RWPE2 (cell line): ENCODE measurements around the gene PSMB5.

ENCODE experiments used
- ATAC-seq: fragments of 200-7000 bp; cut with Tn5 transposase; 3 replicates; pipeline ENCODE4 v1.9.1; 2021; ENCODE audit warnings: low read depth
- DNase-seq: peaks from one replicate; pipeline ENCODE4 v3.0.0-alpha.2; 2020; ENCODE audit warnings: low spot score
- H3K27ac ChIP-seq: fragments of 450-650 bp; 2 replicates; pipeline ENCODE4 v1.5.1; 2017; ENCODE audit warnings: mild to moderate bottlenecking; ENCODE audit not compliant: poor library complexity, severe bottlenecking
- H3K27me3 ChIP-seq: fragments of 250-450 bp; sonication (Bioruptor Pico); 2 replicates; pipeline ENCODE4 v1.5.1; 2021; ENCODE audit warnings: mild to moderate bottlenecking, moderate library complexity; ENCODE audit not compliant: insufficient read depth, poor library complexity, severe bottlenecking
- H3K36me3 ChIP-seq: fragments of 250-450 bp; sonication (Bioruptor Pico); 2 replicates; pipeline ENCODE4 v1.5.1; 2020; ENCODE audit warnings: low read depth, mild to moderate bottlenecking, moderate library complexity
- H3K4me1 ChIP-seq: fragments of 250-450 bp; sonication (Bioruptor Pico); 2 replicates; pipeline ENCODE4 v1.5.1; 2021; ENCODE audit warnings: mild to moderate bottlenecking, moderate library complexity; ENCODE audit not compliant: insufficient read depth, poor library complexity, severe bottlenecking
- H3K4me3 ChIP-seq: fragments of 250-450 bp; sonication (Bioruptor Pico); 2 replicates; pipeline ENCODE4 v1.5.1; 2021; ENCODE audit warnings: mild to moderate bottlenecking, moderate library complexity; ENCODE audit not compliant: severe bottlenecking
- H3K9me3 ChIP-seq: fragments of 250-450 bp; sonication (Bioruptor Pico); 2 replicates; pipeline ENCODE4 v1.5.1; 2021; ENCODE audit warnings: mild to moderate bottlenecking, moderate library complexity; ENCODE audit not compliant: severe bottlenecking
- CTCF ChIP-seq: fragments of 450-650 bp; IDR thresholded peaks from one replicate; pipeline ENCODE4 v1.5.1; 2017; ENCODE audit warnings: mild to moderate bottlenecking, moderate library complexity; ENCODE audit not compliant: poor library complexity, severe bottlenecking

PSMB5 gene

GRCh38 chr14:23066855-23067744 is 32.4 kb upstream of the PSMB5 start:
- Histone ChIP-seq H3K27me3 (no peaks in the 10 kb centered on the region), H3K4me1 (peaks cover 14% of the 10 kb centered on the region), H3K36me3 (peaks cover 82% of the 10 kb centered on the region), H3K9me3 (no peaks in the 10 kb centered on the region), H3K4me3 (no peak overlapping the region), H3K27ac (no peak overlapping the region)
- DNase-seq: peak; percentile 61
- no peak for TF ChIP-seq CTCF
- no peak for ATAC-seq

GRCh38 chr14:23066368-23066767 is 31.7 kb upstream of the PSMB5 start:
- no peak for TF ChIP-seq CTCF
- no peaks in the 10 kb centered on the region for H3K27me3 ChIP-seq
- no peak overlapping the region for H3K27ac ChIP-seq
- H3K4me1 ChIP-seq: peaks cover 13% of the 10 kb centered on the region
- H3K4me3 ChIP-seq: no peak overlapping the region
- no peak for ATAC-seq
- H3K9me3 ChIP-seq: no peaks in the 10 kb centered on the region
- peaks cover 85% of the 10 kb centered on the region for H3K36me3 ChIP-seq
- DNase-seq: no peak

GRCh38 chr14:23063601-23064000 is 28.9 kb upstream of the PSMB5 start:
- no peak for ATAC-seq
- no peaks in the 10 kb centered on the region for H3K27me3 ChIP-seq
- H3K4me1 ChIP-seq: peaks cover 13% of the 10 kb centered on the region
- peaks cover 95% of the 10 kb centered on the region for H3K36me3 ChIP-seq
- no peak for DNase-seq
- H3K27ac ChIP-seq: peak overlapping the region; percentile 72
- no peak overlapping the region for H3K4me3 ChIP-seq
- no peaks in the 10 kb centered on the region for H3K9me3 ChIP-seq
- no peak for TF ChIP-seq CTCF

- Histone ChIP-seq H3K27me3 (no peaks in the 10 kb centered on the region), H3K9me3 (no peaks in the 10 kb centered on the region), H3K27ac (peak overlapping the region; percentile 72), H3K36me3 (peaks cover 84% of the 10 kb centered on the region), H3K4me1 (peaks cover 13% of the 10 kb centered on the region), H3K4me3 (no peak overlapping the region)
- peak; percentile 66 for ATAC-seq
- peak; percentile 87 for DNase-seq
- no peak for TF ChIP-seq CTCF
These were observed 27.3 kb upstream of the PSMB5 start for GRCh38 chr14:23062002-23062401.

- H3K4me1 ChIP-seq: peaks cover 13% of the 10 kb centered on the region
- no peak for TF ChIP-seq CTCF
- ATAC-seq (no peak), DNase-seq (peak; percentile 42)
- peaks cover 71% of the 10 kb centered on the region for H3K36me3 ChIP-seq
- no peak overlapping the region for H3K4me3 ChIP-seq
- H3K27ac ChIP-seq: peak overlapping the region; percentile 72
- H3K27me3 ChIP-seq: no peaks in the 10 kb centered on the region
- no peaks in the 10 kb centered on the region for H3K9me3 ChIP-seq
These were observed 26.0 kb upstream of the PSMB5 start for GRCh38 chr14:23060536-23061260.
